ENCODE data around the gene MCM8. TPM values are rescaled to one million over a fixed set of nuclear protein-coding genes. Genes with fewer than 3 reads are reported as not detected.

MCM8 gene
- total and polyA plus RNA-seq, 2 donors (not counting 1 experiment from before 2014, with no cell fraction given), result 4.4 to 13.8 TPM

DNA sequence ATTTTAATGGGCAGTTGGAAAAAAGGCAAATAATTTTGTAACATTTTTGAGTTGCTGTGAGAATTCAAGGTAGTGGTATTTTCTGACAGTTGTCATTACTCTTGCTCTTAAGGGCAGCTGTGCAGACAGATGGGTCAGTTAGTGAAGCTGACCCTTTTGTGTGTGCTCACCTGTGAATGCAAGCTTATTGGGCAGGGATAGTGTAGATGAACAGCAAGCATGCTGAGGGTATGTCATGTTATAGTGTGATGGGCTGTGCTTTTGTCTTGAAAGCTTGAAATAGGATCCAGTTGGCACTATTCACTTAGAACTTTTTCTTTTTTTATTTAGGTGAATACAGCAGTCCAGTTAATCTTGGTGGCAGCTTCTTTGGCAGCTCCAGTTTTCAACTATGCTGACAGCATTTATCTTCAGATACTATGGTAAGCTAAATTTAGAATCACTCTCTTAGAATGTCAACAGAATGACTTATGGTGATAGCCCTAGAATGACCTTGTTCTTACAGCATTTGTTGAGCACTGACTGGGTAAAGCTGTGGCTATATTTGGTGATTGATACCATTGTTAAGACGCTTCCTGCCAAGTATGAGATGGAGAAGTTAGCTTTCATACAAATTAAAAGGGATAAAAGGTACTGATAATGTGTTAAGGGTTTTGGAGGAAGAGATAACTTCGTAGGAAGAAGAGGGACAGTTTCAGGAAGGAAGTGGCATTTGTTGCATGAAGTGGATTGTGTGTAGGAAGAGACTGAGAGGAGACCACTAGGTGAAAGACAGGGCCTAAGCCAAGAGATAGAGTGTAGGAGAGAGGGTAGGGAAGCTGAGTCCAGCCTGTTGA, 83.9 kb downstream of the MCM8 start:
- CTCF ChIA-PET, result interaction anchor here (1.3 kb wide), 1 partner anchor 505 kb away, joined by 6 read pairs; no protein-coding TSS in a partner anchor
- POLR2A ChIA-PET, result no interaction called here
- H3K36me3 ChIP-seq (replicated peaks in 1 of 2; ENCODE audit: control extremely low read depth in 1 of 2, control insufficient read depth in 1 of 2, extremely low read depth in 1 of 2, insufficient read depth in 2 of 2, low read length in 1 of 2), result peaks cover 1 to 49% of the 10 kb centered on the region in 2 experiments

DNA sequence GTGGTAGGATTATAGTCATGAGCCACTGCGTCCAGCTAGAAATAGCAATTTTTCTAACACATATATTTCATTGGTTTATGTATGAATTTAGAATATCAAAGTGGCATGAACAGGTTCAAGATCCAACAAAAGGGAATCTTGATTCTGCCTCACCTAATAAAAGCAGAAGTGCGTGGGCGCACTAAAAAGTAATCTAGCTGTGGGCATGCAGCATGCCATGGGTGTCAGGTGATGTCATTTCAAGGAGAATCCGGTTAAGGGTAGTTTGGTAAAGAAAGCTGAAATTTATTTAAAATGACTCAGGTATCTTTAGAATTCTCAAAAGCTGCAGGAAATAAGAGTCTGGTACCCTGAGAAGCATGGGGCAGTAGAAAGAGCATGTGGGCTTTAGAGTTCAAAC, 85.8 kb downstream of the MCM8 start:
- Histone ChIP-seq H3K27me3 (replicated peaks in 1 of 4; ENCODE audit: control extremely low read depth in 1 of 4, control insufficient read depth in 3 of 4, insufficient read depth in 4 of 4, low read length in 3 of 4) (no peaks in the 10 kb centered on the region), H3K36me3 (replicated peaks in 1 of 2; ENCODE audit: control extremely low read depth in 1 of 2, control insufficient read depth in 1 of 2, extremely low read depth in 1 of 2, insufficient read depth in 2 of 2, low read length in 1 of 2) (peaks cover 1 to 51% of the 10 kb centered on the region in 2 experiments), H3K4me2 (replicated peaks; ENCODE audit: low read depth, low read length, poor library complexity, severe bottlenecking) (no peak overlapping the region), H3K4me3 (ENCODE audit: control extremely low read depth in 1 of 5, extremely low read depth in 1 of 5, insufficient read depth in 1 of 5, low read depth in 2 of 5, low read length in 4 of 5) (no peak overlapping the region), H4K20me1 (ENCODE audit: control insufficient read depth, insufficient read depth, low read length, poor library complexity, severe bottlenecking) (no peaks in the 10 kb centered on the region), H3K4me1 (ENCODE audit: control insufficient read depth in 2 of 2, insufficient read depth in 2 of 2, low read length in 2 of 2) (no peaks in the 10 kb centered on the region), H2AFZ (ENCODE audit: insufficient read depth, low read depth, low read length, poor library complexity, severe bottlenecking) (no peak overlapping the region), H3K27ac (ENCODE audit: low read length in 2 of 2) (no peak overlapping the region), H3K9ac (ENCODE audit: low read length) (no peak overlapping the region), H3K79me2 (ENCODE audit: control insufficient read depth, insufficient read depth, low read length) (no peaks in the 10 kb centered on the region), H3K9me3 (ENCODE audit: control extremely low read depth in 1 of 3, control insufficient read depth in 2 of 3, insufficient read depth in 1 of 3, low read length in 2 of 3) (peaks cover 0 to 5% (median 0%) of the 10 kb centered on the region in 3 donors)
- 100% methylated on average over 3 of the region's 4 CpGs for WGBS (ENCODE audit: insufficient coverage)
- TF ChIP-seq, protein P1, sequence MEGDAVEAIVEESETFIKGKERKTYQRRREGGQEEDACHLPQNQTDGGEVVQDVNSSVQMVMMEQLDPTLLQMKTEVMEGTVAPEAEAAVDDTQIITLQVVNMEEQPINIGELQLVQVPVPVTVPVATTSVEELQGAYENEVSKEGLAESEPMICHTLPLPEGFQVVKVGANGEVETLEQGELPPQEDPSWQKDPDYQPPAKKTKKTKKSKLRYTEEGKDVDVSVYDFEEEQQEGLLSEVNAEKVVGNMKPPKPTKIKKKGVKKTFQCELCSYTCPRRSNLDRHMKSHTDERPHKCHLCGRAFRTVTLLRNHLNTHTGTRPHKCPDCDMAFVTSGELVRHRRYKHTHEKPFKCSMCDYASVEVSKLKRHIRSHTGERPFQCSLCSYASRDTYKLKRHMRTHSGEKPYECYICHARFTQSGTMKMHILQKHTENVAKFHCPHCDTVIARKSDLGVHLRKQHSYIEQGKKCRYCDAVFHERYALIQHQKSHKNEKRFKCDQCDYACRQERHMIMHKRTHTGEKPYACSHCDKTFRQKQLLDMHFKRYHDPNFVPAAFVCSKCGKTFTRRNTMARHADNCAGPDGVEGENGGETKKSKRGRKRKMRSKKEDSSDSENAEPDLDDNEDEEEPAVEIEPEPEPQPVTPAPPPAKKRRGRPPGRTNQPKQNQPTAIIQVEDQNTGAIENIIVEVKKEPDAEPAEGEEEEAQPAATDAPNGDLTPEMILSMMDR (IDR thresholded peaks at IDR 0.05), result no peak
- no peak for TF ChIP-seq EZH2 (IDR thresholded peaks at IDR 0.05; ENCODE audit: borderline replicate concordance, insufficient read depth, low read depth, low read length, poor library complexity, severe bottlenecking)
- POLR2A ChIA-PET, result interaction anchor here (0.5 kb wide), 1 partner anchor 25 kb away, joined by 5 read pairs; no protein-coding TSS in a partner anchor
- Mint-ChIP-seq H3K9me3 (ENCODE audit: insufficient read depth) (no peaks in the 10 kb centered on the region), H3K27me3 (no peaks in the 10 kb centered on the region), H3K4me1 (no peaks in the 10 kb centered on the region), H3K4me3 (no peak overlapping the region), H3K27ac (no peak overlapping the region)
- intact Hi-C loops (cut with micrococcal nuclease), result no loop called here
- no peak for DNase-seq
- CTCF ChIA-PET, result interaction anchor here (2.1 kb wide), 1 partner anchor 508 kb away, joined by 5 read pairs; no protein-coding TSS in a partner anchor
- ATAC-seq (ENCODE audit: low read depth), result no peak

More for the DNA sequence above, 83.9 kb downstream of the MCM8 start:
- Mint-ChIP-seq H3K9me3 (ENCODE audit: insufficient read depth) (no peaks in the 10 kb centered on the region), H3K27me3 (no peaks in the 10 kb centered on the region), H3K27ac (no peak overlapping the region), H3K4me3 (no peak overlapping the region), H3K4me1 (no peaks in the 10 kb centered on the region)
- no peak for ATAC-seq (ENCODE audit: low read depth)
- Histone ChIP-seq H3K9me3 (ENCODE audit: control extremely low read depth in 1 of 3, control insufficient read depth in 2 of 3, insufficient read depth in 1 of 3, low read length in 2 of 3) (no peaks in the 10 kb centered on the region), H3K4me1 (ENCODE audit: control insufficient read depth in 2 of 2, insufficient read depth in 2 of 2, low read length in 2 of 2) (no peaks in the 10 kb centered on the region), H3K4me3 (ENCODE audit: control extremely low read depth in 1 of 5, extremely low read depth in 1 of 5, insufficient read depth in 1 of 5, low read depth in 2 of 5, low read length in 4 of 5) (no peak overlapping the region), H3K27ac (ENCODE audit: low read length in 2 of 2) (no peak overlapping the region), H2AFZ (ENCODE audit: insufficient read depth, low read depth, low read length, poor library complexity, severe bottlenecking) (no peak overlapping the region), H4K20me1 (ENCODE audit: control insufficient read depth, insufficient read depth, low read length, poor library complexity, severe bottlenecking) (no peaks in the 10 kb centered on the region), H3K4me2 (replicated peaks; ENCODE audit: low read depth, low read length, poor library complexity, severe bottlenecking) (no peak overlapping the region), H3K9ac (ENCODE audit: low read length) (no peak overlapping the region), H3K79me2 (ENCODE audit: control insufficient read depth, insufficient read depth, low read length) (no peaks in the 10 kb centered on the region), H3K27me3 (replicated peaks in 1 of 4; ENCODE audit: control extremely low read depth in 1 of 4, control insufficient read depth in 3 of 4, insufficient read depth in 4 of 4, low read length in 3 of 4) (no peaks in the 10 kb centered on the region)
- TF ChIP-seq, protein P1 (IDR thresholded peaks at IDR 0.05), result no peak
- TF ChIP-seq EZH2 (IDR thresholded peaks at IDR 0.05; ENCODE audit: borderline replicate concordance, insufficient read depth, low read depth, low read length, poor library complexity, severe bottlenecking), result no peak
- 48% methylated on average over 2 of the region's 2 CpGs for WGBS (ENCODE audit: insufficient coverage)
- intact Hi-C loops (cut with micrococcal nuclease), result no loop called here
- no peak for DNase-seq
